Measurements from ENCODE around the gene GFM2. TPM values are rescaled to one million over a fixed set of nuclear protein-coding genes. Genes with fewer than 3 reads are reported as not detected.
A peak's percentile ranks its signal among the peaks of the same experiment; 100 is the strongest.

The GFM2 gene
- total RNA-seq, 1 experiment from 2014 or later, result 22.5 TPM

GRCh38 chr5:74684900-74685851, 81.7 kb downstream of the GFM2 start, which contains the start of gene HEXB:
Gene HEXB (plus strand): TSS chr5:74685233. CDS start chr5:74685261, 28 bp downstream.
- peak within 1 kb of the TSS; percentile 88 to 96 for H3K4me3 ChIP-seq (ENCODE audit: low read depth in 2 of 2, low read length in 2 of 2)
- CTCF ChIA-PET, result interaction anchor here (1.0 kb wide), 1 partner anchor 783 kb away, joined by 3 read pairs; no protein-coding TSS in a partner anchor
- no TSS peak for BruUV-seq (replicated peaks)

More at GRCh38 chr5:74684900-74685851, 81.7 kb downstream of the GFM2 start, which contains the start of gene HEXB:
- Histone ChIP-seq H3K4me1 (ENCODE audit: control insufficient read depth, insufficient read depth, low read length) (peaks cover 12% of the 10 kb centered on the region), H3K27me3 (ENCODE audit: control insufficient read depth, insufficient read depth, low read length) (no peaks in the 10 kb centered on the region), H3K36me3 (ENCODE audit: control insufficient read depth, insufficient read depth, low read length) (peaks cover 14% of the 10 kb centered on the region), H3K9me3 (ENCODE audit: control insufficient read depth, insufficient read depth, low read depth, low read length) (no peaks in the 10 kb centered on the region), H3K27ac (ENCODE audit: low read length) (peak within 1 kb of the TSS; percentile 92)
- ATAC-seq (peak; percentile 99), DNase-seq (ENCODE audit: low read depth, low spot score) (no peak)
- in situ Hi-C loops (cut with HindIII; ENCODE audit: low pct_unique_long_range_greater_than_20kb, low sequenced_read_pairs) (no loop called here), intact Hi-C loops (cut with micrococcal nuclease; ENCODE audit: unreplicated experiment) (no loop called here)
- POLR2A ChIA-PET, result no interaction called here
- TF ChIP-seq POLR2AphosphoS5 (IDR thresholded peaks at IDR 0.05; ENCODE audit: low read depth, low read length), result peak; percentile 68
- no peak; the same call in 1 of the 2 replicates for TF ChIP-seq CTCF (IDR thresholded peaks at IDR 0.05)
- peak; percentile 62; the same call in 1 of the 2 replicates for TF ChIP-seq SIN3A (IDR thresholded peaks at IDR 0.05; ENCODE audit: borderline replicate concordance, insufficient read depth, low read depth, low read length)
- peak; percentile 95 for TF ChIP-seq TCF7L2 (IDR thresholded peaks at IDR 0.05; ENCODE audit: low read depth, low read length)
- TF ChIP-seq REST (IDR thresholded peaks at IDR 0.05; ENCODE audit: insufficient read depth in 1 of 2, low read depth in 2 of 2, low read length in 1 of 2), result 0 out of 4 replicates have a peak, but pooled peaks of 1 of the 2 experiments have one; percentile 20

Data from Panc1 (cell line).